Superior temporal gyrus (tissue), 1 donor: Measurements from ENCODE around the gene TMEM139.

Source experiments
- DNase-seq: peaks from one replicate; pipeline ENCODE4 v3.0.0-alpha.2; 2016; ENCODE audit errors: extremely low spot score

Gene TMEM139

DNA sequence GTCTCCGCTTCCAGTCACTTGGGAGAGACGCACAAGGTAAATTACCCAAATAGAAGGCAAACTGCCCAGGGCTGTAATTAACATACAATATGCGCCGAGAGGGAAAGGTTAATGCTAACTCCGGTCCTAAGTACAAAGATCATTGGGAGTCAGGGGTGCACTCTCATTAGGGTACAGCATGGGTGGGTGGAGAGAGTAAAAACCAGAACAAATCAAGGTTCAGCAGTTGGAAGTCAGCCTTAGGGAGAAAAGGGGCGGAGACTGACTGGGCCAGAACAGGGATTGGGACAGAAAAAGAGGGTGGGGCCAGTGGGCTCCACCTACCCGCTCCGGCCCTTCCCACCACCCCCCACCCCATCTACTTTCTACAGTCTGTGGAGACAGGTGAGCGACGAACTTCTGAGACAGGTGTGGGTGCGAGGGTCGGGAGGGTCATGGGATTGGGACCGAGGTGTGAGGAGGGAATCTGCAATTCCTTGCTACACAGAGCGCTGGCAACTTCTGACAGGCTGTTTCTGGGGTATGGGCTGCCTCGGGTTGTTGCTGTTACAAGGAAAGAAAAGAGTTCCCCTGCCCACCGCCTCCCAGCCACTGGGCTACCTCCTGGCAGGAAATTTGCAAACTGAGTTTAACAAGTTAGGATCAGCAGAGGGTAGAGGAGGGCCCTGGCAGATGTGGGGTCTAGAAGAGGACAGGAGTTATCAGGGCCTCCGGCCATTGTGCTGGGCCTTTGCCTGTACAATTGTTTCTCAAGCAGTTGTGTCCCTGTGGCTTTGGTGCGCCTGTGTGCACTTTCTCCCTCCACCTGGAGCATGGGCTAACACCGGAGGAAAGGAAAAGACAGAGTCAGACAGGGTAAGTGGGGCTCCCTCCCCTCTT, at the start of gene TMEM139:
Gene TMEM139 (plus strand): TSS at position 368 of the 879 bp plus-strand sequence. CDS start 1,000 bp downstream, outside the sequence.
- DNase-seq, result no peak

DNA sequence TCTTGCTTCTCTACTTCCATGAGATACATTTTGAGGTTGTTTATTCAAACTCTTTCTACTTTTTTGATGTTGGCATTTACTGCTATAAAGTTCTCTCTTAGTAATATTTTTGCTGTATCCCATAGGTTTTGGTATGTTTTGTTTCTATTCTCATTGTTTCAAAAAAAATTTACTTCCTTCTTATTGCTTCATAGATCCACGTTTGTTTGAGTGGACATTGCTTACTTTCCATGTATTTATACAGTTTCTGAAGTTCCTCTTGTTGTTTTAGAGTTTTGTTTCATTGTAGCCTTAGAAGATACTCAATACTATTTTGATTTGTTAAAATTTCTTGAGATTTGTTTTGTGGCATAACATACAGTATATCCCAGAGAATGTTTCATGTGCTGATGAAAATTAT, 49.2 kb upstream of the TMEM139 start:
- DNase-seq, result no peak

DNA sequence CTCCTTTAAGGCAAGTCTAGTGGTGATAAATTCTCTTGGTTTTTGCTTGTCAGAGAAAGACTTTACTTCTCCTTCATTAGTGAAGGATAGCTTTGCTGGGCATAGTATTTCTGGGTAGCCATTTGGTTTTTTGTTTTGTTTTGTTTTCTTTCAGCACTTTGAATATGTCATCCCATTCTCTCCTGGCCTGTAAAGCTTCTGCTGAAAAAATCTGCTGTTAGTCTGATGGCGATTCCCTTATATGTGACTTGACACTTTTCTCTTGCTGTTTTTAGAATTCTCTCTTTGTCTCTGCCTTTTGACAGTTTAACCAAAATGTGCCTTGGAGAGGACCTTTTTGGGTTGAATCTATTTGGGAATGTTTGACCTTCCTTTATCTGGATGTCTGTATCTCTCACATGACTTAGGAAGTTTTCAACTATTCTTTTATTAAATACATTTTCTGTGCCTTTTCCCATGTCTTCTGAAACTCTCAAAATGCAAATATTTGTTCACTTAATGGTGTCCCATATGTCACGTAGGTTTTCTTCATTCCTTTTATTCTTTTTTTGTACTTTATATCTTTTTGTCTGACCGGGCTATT, 48.3 kb upstream of the TMEM139 start:
- no peak for DNase-seq

DNA sequence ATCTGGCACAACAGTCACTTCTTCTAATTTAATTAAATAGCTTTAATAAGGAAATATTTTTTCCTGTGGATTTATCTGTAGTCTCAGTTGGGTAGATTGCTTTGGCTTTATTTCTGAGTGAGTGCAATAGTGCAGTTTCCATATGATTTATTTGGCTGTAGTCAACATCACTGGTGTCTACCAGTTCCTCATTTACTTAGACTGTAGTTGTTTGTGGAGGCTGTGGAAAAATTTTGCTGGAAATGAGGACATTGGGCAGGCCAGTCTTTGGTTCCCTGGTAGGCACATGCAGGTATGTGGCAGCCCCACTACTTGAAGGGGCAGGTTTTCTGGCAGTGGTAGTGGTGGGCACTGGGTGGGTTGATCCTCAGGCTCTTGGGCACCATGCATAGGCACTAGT, 47.4 kb upstream of the TMEM139 start:
- no peak for DNase-seq

DNA sequence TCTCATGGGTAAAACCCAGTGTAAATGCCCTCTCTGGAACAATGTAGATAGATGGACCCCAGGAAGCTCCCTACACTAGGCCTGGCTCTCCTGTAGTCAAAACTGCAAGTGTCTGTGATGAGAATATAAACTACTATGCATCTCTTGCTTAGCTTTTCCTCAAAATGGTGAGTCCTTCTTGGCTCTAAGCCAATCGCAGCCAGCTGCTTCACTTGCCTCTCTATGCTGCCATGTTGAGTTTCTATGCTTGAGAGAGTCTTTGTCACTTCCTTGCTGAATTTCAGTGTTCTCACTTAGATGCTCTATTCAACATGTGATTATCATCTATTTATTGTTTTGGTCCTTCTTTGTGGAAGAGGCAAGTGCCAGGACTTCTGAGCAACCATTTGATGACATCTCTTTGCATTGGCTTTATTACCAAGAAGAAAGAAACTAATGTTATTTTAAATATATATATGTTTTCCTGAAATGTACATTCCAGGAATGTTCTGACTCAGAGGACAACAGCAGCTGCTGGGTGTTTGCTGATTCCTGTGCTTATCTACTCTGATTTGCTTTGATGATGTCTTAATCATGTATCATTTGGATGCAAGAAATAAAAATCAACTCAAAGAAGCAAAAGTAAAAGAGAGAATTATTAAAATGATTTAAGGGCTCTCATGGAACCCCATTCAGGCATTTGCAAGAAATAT, 46.3 kb upstream of the TMEM139 start:
- no peak for DNase-seq

DNA sequence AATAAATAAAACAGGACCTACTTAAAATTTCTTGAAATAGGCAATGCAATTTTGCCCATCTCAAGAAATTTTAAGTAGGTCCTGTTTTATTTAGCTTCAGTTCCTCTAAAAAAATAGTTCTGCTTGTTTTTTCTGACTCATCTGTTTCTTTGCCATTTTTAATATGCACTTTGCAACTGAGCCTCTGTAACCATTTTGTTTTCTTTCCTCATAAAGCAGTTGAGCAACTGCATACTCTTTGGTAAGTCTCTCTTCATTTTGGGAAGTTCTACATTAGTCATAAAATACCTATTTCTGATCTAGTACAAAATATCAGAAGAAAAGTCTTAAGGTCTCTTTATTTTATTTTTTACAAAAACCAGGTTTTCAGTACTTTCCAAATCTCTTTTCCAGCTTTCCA, 44.9 kb upstream of the TMEM139 start:
- DNase-seq, result no peak

DNA sequence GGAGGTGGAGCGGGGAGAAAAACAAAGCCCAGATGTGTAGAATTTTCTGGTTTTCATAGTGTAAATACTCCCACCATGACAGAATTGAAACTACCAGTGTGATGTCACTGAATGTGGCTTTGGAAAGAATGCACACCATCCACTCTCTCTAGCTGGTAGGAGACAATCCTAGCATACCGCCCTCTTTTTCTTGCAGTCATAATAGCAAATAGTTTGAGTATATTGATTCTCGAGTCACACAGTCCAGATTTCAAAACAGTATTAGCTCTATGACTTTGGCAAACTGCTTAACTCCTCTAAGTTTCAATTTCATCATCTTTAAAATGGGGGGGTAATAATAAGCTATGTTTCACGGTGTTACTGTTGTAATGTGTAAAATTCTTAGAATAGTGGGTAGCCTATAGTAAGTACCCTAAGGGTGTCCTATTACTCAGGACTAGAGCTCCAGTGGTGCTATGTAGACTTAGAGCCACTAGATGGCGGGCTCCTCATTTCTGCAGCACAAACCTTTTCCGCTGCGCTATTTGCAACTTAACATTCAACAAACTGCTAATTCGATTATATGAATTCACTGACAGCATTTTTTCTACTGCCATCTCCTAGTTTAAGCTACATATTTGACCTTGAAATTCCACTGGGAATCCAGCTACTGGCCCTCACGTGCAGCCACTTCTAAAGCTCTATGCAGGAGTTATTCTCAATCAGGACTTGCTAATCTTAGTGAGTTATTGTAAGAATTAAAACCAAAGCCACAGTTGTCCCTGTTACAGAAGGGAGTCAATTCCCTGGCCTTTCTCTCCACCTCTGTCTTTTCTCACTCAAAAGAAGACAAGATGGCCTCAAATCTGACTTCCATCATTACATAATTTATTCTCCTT, 44.2 kb upstream of the TMEM139 start:
- DNase-seq, result peak; percentile 95

DNA sequence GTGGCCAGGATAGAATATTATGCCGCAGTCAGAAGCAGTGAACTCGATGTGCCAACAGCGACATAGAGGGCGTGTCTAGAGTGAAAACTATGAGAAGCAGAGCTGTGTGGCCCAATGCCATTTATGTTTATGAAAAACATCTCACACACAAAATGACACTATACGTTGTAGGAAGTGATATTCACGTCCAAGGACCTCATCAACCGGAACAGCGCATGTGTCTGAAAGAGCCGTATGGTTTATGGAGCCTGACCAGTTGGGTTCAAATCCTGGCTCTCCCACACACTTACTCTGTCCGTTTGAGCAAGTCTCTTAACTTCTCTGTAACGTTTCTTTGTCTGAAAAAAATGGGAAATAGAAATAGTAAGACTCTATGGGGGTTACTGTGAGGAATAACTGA, 42.5 kb upstream of the TMEM139 start:
- no peak for DNase-seq

DNA sequence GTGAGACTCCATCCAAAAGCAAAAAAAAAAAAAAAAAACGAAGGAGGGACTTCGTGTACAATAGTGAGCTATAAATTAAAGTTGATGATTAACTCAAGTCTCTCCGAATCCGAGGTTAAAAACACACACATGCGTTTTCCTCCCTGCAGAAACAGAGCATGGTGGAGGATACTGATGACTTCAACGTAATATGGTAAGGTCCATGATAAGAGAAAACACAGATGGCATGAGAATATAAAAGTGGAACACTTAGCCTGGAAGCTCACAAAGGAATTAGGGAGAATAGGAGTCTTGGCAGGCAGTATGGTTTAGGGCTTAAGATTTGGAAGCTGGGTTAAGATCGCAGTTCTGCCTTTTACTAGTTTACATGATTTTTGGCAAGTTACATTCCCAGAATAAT, 41.6 kb upstream of the TMEM139 start:
- DNase-seq, result no peak

DNA sequence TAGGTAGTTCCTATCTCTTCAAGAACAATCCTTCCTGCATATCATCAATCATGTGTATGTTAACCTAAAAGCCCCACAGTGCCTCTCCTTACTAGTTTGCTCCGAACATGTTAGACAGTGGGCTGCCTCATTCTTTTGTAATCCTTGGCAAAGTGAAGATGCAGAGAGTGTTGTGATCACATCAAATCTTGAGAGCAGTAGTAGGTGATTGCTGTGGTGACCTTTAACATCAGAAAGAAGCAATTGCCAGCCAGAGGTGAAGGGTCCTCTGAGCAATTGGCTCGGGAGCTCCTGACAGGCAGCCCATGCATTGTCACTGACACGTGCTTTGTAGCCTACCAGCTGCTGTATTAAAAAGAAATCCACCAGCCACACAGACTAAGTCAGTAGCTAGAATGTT, 41.1 kb upstream of the TMEM139 start:
- DNase-seq, result no peak

DNA sequence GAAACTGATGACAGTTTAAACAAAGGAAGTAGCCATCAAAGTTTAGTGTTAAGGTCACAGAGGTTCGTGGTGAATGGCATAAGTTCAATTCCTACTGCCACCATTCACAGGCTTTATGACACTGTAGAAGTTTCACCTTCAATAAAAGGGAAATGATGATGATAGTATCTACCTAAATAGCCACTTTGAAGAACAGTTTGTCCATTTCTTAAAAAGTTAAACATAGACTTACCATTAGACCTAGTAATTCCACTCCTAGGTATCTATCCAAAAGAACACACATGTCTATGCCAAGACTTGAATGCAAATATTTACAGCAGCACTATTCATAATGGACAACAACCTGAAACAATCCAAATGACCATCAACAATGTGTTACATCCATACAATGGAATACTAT, 40.4 kb upstream of the TMEM139 start:
- DNase-seq, result no peak

DNA sequence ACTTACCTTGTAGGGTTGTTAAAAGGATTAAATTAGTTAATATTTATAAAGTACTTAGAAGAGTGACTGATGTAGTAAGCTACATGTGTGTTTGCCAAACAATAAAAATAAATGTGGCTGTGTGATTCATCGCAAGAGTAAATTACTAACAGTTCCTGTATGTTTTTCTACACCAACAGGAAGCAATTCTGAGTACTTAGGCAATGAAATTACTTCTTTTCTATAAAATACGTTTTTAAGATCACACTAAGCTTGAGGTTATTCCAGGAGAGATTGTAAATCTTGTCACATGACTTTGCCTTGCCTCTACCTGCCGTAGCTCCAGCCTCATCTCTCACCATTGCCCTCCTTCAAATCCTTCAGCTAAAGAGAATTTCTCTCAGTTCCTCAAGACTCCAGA, 39.6 kb upstream of the TMEM139 start:
- DNase-seq, result no peak

DNA sequence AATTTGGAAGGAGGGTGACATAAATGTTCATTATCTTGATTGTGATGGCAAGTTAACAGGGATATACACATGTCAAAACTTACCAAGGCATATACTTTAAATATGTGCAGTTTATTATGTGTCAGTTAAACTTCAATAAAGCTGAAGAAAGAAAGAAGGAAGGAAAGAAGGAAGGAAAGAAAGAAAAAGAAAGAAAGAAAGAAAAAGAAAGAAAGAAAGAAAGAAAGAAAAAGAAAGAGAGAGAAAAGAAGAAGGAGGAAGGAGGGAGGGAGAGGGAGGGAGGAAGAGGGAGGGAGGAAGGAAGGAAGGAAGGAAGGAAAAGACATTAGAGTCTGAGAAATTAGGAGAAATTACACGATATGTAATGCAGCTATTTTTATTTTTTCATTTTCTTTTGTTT, 37.4 kb upstream of the TMEM139 start:
- no peak for DNase-seq

DNA sequence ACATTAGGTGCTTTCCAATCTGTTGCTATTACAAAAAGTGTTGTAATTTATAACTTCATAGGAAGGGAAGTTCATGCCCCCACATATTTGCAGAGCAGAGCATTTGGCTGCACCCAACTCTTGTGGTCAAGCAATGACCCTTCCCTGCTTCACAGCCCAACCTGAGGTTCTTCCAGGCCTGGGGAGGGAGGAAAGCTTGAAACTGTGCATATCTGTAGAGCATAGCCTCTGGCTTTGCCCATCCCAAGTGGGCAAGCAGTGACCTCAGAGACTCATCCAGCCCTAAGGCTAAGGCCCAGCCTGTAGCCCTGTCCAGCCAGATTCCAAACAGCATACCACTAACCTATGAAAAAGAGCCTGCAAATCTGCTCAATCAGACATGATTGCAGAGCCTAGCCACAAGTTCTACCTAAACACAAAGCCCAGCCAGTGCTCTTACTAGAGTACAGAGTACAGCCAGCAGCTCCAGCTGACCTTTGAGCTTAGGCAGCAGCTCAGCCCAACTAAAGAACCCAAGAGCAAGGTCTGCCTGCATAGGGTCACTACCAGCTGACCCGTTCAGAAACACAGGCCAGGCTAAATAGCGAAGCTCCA, 35.9 kb upstream of the TMEM139 start:
- DNase-seq, result no peak

DNA sequence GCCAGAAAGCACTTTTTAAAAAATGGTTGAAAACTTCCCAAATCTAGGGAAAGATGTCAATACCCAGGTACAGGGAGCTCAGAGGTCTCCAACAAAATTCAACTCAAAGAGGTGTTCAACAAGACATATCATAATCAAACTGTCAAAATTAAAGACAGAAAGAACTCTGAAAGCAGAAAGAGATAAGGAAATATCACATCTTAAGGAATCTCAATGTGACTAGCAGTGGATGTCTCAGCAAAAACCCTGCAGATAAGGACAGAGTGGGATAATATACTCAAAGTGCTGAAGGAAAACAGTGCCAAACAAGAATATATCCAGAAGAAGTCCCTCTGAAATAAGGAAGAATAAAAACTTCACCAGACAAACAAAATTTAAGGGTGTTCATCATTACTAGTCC, 34.6 kb upstream of the TMEM139 start:
- DNase-seq, result no peak

DNA sequence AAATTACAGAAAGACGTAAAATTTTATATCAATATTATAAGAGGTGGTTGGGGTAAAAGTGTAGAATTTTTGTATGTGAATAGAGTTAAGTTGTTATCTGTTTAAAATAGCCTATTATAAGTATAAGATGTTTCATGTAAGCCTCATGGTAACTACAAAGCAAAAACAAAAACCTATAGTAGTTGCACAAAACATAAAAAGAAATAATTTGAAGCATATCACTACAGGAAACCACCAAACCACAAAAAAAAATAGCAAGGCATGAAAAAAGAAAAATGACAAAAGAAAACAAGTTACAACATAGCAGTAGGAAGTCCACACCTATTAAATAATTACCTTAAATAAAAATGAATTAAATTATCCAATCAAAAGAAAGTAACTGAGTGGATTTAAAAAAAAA, 33.9 kb upstream of the TMEM139 start:
- DNase-seq, result no peak

DNA sequence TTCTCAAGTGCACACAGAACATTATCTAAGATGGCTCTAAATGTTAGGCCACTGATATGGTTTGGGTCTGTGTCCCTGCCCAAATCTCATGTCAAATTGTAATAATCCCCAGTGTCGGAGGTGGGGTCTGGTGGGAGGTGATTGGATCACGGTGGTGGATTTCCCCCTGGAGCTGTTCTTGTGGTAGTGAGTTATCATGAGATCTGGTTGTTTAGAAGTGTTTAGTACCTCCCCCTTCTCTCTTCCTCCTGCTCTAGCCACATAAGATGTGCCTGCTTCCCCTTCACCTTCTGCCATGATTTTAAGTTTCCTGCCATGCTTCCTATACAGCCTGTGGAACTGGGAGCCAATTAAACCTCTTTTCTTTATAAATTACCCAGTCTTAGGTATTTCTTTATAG, 32.8 kb upstream of the TMEM139 start:
- DNase-seq, result no peak

DNA sequence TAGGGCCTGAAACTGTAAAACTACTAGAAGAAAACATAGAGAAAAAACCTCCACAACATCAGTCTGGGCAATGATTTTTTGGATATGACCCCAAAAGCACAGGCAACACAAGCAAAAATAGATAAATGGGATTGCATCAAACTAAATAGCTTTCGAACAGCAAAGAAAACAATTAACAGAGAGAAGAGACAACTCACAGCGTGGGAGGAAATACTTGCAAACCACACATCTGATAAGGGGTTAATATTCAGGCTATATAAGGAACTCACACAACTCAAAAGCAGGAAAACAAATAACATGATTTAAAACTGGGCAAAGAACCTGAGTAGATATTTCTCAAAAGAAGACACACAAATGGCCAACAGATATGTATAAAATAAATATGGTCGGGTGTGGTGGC, 29.2 kb upstream of the TMEM139 start:
- no peak for DNase-seq

DNA sequence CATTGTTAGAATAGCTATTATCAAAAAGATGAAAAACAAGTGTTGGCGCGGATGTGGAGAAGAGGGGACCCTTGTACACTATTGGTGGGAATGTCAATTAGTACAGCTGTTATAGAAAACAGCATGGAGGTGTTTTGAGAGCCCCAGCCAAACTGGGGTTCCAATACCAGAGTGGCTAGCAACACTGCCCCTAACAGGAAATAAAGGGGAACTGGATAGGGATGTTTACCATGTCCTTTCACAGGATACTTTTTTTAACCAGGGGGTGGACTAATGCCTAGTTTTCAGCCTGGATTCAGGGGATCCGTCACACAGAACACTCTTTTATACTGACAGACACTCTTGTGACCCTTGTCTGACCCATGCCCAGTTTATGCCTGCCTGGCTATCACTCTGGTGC, 28.4 kb upstream of the TMEM139 start:
- no peak for DNase-seq

DNA sequence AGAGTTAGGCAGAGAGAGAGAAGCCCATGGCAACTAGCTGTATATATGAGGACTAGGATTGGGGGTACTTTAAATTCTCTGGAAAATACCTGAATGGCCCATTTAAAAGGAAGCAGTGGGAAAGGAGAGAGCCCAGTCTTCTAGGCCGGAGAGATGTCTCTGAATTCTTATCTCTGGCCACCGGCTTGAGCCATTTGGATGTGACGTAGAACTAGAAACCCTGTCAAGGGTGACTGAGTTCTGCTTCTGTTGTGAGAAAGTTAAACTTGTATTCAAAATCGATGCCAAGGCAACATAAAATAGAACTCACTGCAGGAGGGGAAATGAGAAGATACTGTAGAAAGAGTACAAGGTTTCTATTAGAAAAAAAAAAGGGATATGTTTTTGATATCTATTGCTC, 27.8 kb upstream of the TMEM139 start:
- no peak for DNase-seq

DNA sequence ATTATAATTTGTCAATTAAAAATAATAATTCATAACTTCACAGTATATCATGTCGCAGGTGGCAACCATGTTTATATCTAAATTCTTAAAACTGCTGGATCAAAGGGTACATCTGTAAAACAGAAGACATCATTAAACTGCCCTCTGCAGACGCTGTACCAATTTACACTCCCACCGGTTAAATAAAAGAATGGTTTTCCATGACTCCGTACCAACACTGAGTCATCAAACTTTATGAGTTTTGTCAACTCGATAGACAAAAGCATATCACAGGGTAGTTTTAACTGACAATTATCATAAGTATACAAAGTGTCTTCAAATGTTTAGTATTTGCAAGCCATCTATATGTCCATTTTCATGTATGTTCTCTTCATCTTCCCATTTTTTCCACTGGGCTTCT, 27.3 kb upstream of the TMEM139 start:
- no peak for DNase-seq

DNA sequence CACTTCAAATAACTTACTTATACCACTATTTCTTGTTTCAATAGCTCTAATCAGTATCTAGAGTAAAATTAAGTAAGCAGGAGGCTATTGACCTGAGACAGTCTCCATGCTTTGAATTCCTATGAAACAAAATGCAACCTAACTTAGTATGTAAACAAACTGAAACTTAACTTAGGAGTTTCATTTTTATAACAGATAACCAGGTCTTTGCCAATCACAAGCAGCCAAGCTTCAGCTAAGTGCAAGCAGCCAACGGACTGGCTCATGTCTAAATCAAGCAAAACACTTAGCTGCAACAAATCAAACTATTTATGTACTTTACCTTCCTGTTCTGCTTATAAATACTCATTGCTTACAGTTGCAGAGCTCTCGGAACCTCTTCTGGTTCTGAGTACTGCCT, 25.9 kb upstream of the TMEM139 start:
- no peak for DNase-seq
